Medulla oblongata (tissue), 1 donor: ENCODE measurements around the gene OR8J1.
"Not testable (repeated sequence)": the region's sequence is repeated elsewhere in the genome, so short reads cannot be mapped to it uniquely, and the experiment has no call there.

ENCODE experiments used
- DNase-seq: peaks from one replicate; pipeline ENCODE4 v3.0.0-alpha.2; 2015; ENCODE audit errors: extremely low spot score

OR8J1 gene, protein sequence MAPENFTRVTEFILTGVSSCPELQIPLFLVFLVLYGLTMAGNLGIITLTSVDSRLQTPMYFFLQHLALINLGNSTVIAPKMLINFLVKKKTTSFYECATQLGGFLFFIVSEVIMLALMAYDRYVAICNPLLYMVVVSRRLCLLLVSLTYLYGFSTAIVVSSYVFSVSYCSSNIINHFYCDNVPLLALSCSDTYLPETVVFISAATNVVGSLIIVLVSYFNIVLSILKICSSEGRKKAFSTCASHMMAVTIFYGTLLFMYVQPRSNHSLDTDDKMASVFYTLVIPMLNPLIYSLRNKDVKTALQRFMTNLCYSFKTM

DNA sequence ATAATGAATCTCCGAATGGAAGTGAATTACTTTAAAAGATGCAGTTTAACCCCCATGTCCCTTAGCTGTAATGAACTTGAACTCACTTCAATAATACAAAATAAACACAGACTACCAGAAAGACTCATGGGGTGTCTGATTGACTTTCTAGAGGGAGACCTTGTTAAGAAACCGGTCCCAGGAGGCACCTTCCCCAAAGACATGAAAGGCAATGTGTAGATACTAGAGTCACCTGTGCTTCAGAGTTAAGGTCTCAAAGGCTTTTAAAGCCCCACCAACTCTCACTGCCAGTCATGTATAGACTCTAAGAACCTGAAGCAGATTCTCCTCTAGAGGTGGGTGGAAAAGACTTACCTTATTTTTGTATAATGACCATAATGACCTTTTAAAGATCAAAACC lies at the start of gene OR8J1:
TSS of gene OR8J1 (plus strand) at position 301 of the 400 bp plus-strand sequence. CDS start 5,956 bp downstream, outside the sequence.
- DNase-seq: no peak

DNA sequence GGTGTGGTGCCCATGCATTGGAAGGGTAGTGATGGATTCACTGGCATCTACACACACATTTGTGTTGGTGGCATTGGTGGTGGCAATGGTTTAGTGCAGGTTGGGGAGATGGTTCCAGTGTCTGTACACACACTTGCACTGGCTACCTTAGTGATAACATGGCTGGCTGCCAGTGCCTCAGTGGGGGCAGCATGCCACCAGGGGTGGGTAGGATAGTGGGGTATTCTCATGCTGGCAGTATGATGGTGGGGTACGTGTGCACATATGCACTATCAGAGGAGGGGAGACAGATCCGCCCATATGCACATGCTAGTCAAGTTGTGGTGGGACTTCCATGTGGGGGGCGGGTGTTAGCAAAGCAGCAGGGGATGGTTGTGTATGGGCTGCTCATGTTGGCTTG lies 46.3 kb upstream of the OR8J1 start:
- no peak for DNase-seq

DNA sequence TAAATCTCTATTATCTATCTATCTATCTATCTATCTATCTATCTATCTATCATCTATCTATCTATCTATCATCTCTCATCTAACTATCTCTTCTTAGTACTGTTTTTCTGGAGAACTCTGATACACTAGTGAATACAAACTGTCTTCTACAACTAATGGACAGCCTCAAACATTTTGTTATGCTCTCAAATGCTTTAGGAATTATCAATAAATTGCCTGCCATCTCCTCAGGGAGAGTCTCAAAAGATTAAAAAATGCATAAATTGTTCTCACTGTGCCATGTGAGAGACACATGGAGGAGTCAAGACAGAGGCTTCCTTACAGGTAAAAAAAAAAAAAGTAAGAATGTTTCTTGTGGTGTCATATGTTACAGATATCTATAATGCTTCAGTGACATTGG lies 39.2 kb upstream of the OR8J1 start, which contains the start of gene OR8K3:
TSS of gene OR8K3 (plus strand) at position 301 of the 400 bp plus-strand sequence. CDS start 3,163 bp downstream, outside the sequence.
- DNase-seq: no peak

DNA sequence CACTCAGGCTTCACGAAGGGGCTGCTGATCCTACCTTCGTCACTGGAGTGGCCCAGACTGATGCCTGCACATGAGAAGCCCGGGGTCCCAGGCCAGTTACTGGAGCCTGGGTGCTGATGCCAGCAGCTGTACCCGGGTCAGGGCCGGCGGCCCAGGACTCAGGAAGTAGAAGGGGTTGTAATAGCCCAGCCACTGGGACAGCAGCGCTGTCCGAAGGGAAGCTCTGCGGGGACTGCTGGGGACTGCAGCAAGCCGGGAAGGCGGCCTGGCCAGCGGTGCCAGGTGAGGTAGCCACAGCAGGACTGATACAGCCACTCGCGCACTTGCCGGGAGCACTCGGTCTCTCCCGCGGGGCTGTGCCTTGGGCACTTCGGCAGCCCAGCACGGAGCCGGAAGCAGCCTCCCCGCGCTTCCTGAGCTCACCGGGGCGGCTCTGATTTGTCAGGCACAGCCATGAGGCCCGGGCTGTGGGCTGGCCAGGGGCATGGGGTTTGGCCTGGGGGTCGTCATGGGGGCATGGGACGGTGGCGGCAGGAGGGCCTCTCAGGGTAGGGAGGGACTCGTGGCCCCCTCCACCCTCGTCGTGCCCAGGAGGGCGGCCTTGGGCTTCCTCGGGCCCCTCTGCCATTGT lies 22.1 kb upstream of the OR8J1 start:
- no peak for DNase-seq

DNA sequence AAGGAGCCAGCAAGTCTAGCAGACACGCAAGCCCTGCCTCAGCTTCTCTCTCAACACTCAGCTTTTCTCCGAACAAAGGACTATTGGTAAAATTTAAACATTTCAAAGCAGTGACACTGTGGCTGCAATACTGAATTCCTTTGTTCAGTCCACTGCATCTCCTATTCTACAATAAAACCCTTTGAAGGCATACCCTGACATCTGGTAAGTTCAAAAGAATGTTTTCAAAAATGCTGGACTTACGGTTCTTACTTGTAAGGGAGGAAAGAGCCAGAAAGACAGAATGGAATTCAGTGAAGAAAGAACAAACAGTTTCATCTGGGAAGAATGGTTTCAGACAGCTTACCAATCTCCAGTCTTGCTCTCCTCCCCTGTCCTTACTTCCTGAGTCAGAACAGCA lies 20.9 kb upstream of the OR8J1 start:
- DNase-seq: peak; percentile 46

DNA sequence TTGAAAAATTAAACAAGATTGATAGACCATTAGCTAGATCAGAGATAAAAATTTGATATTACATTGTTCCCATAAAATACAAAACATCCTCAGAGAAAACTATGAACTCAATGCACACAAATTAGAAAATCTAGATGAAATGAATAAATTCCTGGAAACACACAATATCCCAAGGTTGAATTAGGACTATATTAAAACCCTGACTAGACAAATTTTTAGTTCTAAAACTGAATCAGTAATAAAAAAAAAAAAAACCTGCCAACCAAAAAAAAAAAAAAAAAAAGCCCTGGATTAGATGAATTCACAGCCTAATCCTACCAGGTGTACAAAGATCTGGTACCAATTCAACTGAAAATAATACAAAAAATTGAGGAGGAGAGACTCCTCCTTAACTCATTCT lies 13.8 kb upstream of the OR8J1 start:
- DNase-seq: no peak

DNA sequence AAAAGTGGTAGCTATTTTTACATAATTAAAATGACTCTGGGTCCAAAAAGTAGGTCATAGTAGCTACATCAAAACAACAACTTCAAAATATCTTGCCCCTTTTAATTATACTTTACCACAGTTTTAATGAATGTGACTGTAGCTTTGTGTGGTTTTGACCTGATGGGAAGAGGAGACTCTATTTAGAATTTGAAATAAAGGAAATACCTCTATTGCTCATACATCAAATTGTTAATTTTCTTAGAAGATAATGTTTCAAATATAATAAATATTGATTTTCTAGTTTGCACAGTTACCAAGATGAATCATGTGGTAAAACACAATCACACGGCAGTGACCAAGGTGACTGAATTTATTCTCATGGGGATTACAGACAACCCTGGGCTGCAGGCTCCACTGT lies 8.4 kb upstream of the OR8J1 start, which contains the start of gene OR8K1:
TSS of gene OR8K1 (plus strand) at position 301 of the 400 bp plus-strand sequence. CDS start at position 301, 0 bp downstream.
- DNase-seq: no peak

DNA sequence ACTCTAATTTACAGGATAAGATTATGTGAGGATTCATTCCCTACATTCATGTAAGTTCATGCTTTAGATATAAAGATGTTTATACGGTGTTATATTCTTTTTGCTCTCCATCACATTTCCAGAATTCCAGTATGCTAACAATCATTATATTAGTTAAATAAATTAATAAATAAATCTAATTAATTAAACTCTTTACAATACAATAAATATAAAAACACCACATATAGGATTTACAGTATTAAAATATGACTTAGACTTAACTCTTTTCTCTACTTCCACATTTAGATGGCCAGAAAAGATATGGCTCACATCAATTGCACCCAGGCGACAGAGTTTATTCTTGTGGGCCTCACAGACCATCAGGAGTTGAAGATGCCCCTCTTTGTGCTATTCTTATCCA lies 21.2 kb downstream of the OR8J1 start, which contains the start of gene OR8U1:
TSS of gene OR8U1 (plus strand) at position 301 of the 400 bp plus-strand sequence. CDS start at position 301, 0 bp downstream.
- no peak for DNase-seq

DNA sequence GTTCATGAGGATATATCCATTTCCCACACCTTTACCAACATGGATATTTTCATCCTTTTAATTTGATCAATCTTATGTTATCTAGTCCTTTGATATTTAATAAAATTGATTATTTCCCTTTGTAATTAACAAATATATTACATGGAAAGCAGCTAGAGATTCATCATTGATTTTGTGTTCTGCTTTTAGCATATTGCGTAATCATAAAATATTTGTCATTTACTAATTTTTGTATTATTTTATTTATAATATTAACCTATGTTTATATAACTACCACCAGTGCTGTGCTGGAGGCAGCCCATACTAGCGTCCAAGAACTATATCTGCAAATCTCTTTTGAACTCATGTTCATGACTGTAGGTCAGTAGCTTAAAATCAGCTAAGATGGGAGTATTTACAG lies 26.0 kb downstream of the OR8J1 start:
- DNase-seq: no peak

DNA sequence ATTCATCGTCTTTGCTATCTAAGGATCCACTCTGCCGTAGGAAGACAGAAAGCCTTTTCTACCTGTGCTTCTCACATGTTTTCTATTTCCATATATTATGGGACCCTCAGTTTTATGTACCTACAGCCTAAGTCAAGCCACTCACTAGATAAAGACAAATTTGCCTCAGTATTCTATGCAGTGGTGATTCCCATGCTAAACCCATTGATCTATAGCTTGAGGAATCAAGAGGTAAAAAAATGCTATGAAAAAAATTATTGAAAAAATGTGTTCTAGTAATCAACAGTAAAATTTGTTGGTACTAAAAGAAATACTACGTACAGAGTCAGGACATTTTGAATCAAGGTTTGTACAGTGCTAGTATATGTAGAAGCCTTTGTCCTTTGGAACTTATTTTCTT lies 40.3 kb downstream of the OR8J1 start:
- DNase-seq: no peak

DNA sequence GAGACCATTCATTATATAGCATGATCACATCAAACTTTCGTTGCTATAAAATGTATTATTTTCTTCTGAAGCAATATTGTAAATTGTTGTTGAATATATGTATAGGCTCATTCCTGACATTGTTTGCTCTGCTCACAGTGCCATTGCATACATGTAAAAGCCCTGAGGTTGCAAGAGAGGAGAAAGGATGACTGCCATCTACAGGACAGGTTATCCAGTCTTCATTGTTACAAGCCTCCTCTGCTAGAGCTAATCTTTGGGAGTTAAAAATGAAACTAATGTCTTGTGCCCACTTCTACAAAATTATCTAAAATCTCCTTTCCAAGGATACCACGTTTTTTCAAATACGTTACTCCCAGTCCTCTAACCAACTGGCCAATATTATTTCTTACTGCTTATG lies 42.0 kb downstream of the OR8J1 start:
- DNase-seq: no peak

DNA sequence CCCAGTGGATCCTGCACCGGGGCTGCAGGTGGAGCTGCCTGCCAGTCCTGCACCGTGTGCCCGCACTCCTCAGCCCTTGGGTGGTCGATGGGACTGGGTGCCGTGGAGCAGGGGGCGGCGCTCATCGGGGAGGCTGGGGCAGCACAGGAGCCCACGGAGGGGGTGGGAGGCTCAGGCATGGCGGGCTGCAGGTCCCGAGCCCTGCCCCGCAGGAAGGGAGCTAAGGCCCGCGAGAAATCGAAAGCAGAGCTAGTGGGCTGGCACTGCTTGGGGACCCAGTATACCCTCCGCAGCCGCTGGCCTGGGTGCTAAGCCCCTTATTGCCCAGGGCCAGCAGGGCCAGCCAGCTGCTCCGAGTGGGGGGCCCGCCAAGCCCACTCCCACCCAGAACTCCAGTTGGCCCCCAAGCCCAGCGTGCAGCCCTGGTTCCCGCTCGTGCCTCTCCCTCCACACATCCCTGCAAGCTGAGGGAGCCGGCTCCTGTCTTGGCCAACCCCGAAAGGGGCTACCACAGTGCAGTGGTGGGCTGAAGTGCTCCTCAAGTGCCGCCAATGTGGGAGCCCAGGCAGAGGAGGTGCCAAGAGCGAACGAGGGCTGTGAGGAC lies 47.9 kb downstream of the OR8J1 start:
- DNase-seq: not testable (repeated sequence)

DNA sequence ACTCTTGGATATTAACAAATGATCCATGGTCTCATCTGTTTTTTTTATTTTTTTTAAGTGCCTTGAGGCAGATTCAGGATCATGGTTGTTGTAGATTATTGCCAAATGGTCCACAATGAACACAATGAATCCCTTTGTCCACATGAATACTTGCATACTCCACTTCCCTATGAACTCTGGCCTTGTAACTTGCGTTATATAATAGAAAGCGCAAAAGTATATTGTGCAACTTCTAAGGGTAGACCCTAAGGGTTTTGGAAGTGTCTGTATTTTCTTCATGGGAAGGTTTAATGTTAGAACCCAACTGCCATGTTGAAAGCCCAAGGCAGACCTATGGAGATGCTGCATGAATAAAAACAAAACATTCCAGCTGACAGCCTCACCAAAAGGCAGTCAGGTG lies 50.3 kb downstream of the OR8J1 start:
- no peak for DNase-seq

DNA sequence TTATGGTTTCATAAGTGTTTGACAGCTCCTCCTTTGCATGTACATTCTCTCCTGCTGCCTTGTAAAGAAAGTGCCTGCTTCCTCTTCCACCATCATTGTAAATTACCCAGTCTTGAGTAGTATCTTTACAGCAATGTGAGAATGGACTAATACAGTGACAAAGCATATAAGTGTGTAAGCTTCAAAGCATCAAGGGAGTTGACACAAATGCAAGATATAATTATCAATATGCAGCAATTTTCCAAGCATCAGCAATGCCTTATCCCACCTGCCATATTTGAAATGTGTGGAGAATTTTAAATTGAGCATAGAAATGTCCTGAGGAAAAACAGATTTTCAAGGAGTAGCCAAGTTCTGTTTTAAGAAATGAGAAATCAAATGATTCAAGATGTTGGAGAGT lies 56.7 kb downstream of the OR8J1 start:
- no peak for DNase-seq
